ENCODE results near the gene ZDHHC4. TPM values are rescaled to one million over a fixed set of nuclear protein-coding genes. Genes with fewer than 3 reads are reported as not detected.
A peak's percentile ranks its signal among the peaks of the same experiment; 100 is the strongest.

Gene ZDHHC4
- total RNA-seq, 4 donors from 2014 or later, result 29.6 to 52.0 (median 44.8) TPM

DNA sequence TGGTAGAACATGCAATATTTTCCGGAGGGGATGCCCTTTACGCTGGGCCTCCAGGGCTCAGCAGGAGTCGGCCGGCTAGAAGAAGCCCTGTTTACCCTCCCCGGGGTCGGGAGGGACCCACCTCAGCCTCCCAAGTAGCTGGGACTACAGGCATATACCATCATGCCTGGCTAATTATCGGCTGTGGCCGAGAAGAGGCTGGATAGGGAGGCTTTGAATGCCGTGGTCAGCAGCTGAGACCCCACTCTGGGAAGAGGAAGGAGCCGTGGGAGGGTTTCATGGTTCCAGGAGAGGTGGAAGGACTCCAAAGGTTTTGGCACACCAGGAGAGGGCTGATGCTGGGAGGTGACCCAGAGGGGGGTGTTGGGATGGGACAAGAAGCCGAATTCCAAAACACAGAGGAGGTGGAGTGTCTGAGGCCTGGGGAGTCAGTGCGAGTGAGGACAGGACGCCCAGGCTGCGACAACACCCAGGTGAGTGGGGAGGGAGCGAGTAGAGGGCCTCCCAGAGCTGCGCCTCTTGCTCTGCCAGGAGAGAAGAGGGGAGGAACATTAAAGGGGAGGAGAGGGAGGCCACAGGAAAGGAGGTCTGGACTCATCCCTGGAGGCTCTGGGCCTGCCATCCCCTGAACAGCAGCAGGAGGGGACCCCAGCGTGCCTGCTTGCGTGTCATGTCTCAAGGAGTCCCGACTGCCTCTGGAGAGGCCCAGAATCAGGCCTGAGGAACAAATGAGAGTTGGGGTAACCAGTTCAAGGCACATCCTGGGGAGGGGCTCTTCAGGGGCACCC lies 45.6 kb upstream of the ZDHHC4 start:
- Histone ChIP-seq H3K36me3 (no peaks in the 10 kb centered on the region), H3K9me3 (no peaks in the 10 kb centered on the region), H3K27me3 (peaks cover 0 to 12% of the 10 kb centered on the region in 2 donors), H3K4me3 (peak overlapping the region; percentile 40 to 55 (median 50)), H3K27ac (peak overlapping the region in 1 of 4 donors; percentile 42), H3K4me1 (peaks cover 0 to 21% (median 9%) of the 10 kb centered on the region in 4 donors)
- no peak for DNase-seq
- no peak for TF ChIP-seq POLR2A (IDR thresholded peaks at IDR 0.05)
- TF ChIP-seq, protein P1, sequence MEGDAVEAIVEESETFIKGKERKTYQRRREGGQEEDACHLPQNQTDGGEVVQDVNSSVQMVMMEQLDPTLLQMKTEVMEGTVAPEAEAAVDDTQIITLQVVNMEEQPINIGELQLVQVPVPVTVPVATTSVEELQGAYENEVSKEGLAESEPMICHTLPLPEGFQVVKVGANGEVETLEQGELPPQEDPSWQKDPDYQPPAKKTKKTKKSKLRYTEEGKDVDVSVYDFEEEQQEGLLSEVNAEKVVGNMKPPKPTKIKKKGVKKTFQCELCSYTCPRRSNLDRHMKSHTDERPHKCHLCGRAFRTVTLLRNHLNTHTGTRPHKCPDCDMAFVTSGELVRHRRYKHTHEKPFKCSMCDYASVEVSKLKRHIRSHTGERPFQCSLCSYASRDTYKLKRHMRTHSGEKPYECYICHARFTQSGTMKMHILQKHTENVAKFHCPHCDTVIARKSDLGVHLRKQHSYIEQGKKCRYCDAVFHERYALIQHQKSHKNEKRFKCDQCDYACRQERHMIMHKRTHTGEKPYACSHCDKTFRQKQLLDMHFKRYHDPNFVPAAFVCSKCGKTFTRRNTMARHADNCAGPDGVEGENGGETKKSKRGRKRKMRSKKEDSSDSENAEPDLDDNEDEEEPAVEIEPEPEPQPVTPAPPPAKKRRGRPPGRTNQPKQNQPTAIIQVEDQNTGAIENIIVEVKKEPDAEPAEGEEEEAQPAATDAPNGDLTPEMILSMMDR (IDR thresholded peaks at IDR 0.05), result no peak

DNA sequence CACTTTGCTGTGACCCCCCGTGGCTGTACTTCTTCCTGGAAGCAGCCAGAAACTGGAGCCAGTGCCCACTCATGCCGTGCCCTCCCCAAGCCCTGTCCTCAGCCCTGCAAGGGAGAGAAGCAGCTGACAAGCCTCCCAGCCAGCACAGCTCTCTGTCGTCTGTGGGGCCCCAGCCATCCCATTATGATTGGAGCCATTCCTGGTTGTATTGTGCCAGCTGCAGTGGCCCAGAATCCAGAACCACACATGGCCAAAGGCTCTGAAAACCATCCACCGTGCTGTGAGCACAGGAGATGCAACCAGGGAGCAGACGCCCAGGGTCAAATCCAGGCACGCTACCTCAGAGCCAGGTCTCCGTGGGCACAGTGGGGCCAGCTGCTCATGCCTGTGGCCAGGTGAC lies 44.7 kb upstream of the ZDHHC4 start:
- no peaks in the 10 kb centered on the region for H3K36me3 ChIP-seq
- H3K27ac ChIP-seq, result no peak overlapping the region
- DNase-seq, result no peak
- no peak overlapping the region for H3K4me3 ChIP-seq
- H3K27me3 ChIP-seq, result peaks cover 0 to 12% of the 10 kb centered on the region in 2 donors
- TF ChIP-seq POLR2A (IDR thresholded peaks at IDR 0.05), result no peak
- TF ChIP-seq, protein P1 (IDR thresholded peaks at IDR 0.05), result no peak
- H3K4me1 ChIP-seq, result peaks cover 0 to 19% (median 7%) of the 10 kb centered on the region in 4 donors
- no peaks in the 10 kb centered on the region for H3K9me3 ChIP-seq

- TF ChIP-seq, protein P1 (IDR thresholded peaks at IDR 0.05), result no peak
- TF ChIP-seq POLR2A (IDR thresholded peaks at IDR 0.05), result no peak
- Histone ChIP-seq H3K4me1 (peaks cover 0 to 19% (median 7%) of the 10 kb centered on the region in 4 donors), H3K27me3 (peaks cover 0 to 12% of the 10 kb centered on the region in 2 donors), H3K27ac (no peak overlapping the region), H3K9me3 (no peaks in the 10 kb centered on the region), H3K4me3 (no peak overlapping the region), H3K36me3 (no peaks in the 10 kb centered on the region)
- peak in 1 of 3 donors; percentile 47 for DNase-seq
Measured at GRCh38 chr7:6533893-6534495, 43.3 kb upstream of the ZDHHC4 start.

- Histone ChIP-seq H3K27me3 (peaks cover 0 to 1% of the 10 kb centered on the region in 2 donors), H3K4me1 (peaks cover 0 to 9% (median 4%) of the 10 kb centered on the region in 4 donors), H3K36me3 (no peaks in the 10 kb centered on the region), H3K4me3 (peak overlapping the region in 3 of 4 donors; percentile 21 to 37 (median 29)), H3K9me3 (no peaks in the 10 kb centered on the region), H3K27ac (no peak overlapping the region)
- DNase-seq, result no peak
- TF ChIP-seq POLR2A (IDR thresholded peaks at IDR 0.05), result no peak
- TF ChIP-seq, protein P1 (IDR thresholded peaks at IDR 0.05), result no peak
Measured at GRCh38 chr7:6536262-6537260, 40.7 kb upstream of the ZDHHC4 start.

DNA sequence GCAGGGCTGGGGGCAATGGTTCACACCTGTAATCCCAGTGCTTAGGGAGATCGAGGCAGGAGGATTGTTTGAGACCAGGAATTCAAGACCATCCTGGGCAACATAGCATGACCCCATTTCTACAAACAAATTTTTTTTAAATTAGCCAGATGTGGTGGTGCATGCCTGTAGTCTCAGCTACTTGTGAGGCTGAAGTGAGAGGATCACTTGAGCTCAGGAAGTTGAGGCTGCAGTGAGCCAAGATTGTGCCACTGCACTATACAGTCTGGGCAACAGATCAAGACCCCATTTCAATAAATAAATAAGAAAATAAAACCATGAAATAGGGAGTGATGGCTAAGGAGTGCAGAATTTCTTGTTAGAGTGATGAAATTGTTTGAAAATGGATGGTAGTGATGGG lies 34.9 kb upstream of the ZDHHC4 start:
- no peaks in the 10 kb centered on the region for H3K36me3 ChIP-seq
- DNase-seq, result no peak
- H3K27ac ChIP-seq, result no peak overlapping the region
- no peaks in the 10 kb centered on the region for H3K9me3 ChIP-seq
- no peaks in the 10 kb centered on the region for H3K4me1 ChIP-seq
- no peak overlapping the region for H3K4me3 ChIP-seq
- TF ChIP-seq, protein P1 (IDR thresholded peaks at IDR 0.05), result no peak
- TF ChIP-seq POLR2A (IDR thresholded peaks at IDR 0.05), result no peak
- H3K27me3 ChIP-seq, result no peaks in the 10 kb centered on the region

Measured in Peyer's patch (tissue), 4 donors.